ENCODE data around the gene APMAP.
"Not testable (repeated sequence)": the region's sequence is repeated elsewhere in the genome, so short reads cannot be mapped to it uniquely, and the experiment has no call there.

The APMAP gene

DNA sequence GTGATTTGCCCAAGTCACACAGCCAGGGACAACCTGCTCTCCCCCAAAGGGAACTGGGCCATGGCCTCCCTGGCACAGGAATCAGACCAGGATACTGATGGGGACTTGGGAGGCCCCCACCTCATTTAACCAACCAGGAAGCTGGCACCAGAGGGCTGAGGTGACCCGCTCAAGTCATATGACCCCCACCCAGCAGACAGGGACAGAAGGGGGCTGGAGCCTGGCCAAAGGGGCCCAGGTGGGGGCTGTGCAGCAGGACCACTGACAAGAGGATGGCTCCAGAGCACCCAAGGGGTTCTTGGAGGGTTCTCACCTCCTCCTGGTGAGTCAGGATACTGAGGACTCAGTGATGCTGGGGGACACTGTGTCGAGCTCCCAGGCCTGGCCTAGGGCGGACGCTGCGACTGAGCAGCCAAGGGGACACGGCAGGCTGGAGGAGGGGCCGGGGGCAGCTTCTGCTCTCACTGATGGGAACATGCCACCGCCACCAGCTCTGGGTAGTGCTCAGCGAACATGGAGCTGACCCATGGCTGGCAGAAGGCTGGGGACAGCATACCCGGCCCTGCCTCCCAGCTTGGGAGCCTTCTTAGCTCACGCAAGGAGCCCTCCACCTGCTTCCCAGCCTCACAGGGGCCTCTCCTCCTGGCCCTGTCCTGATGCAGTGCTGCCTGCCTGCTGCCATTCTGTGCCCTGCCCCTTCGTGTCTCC, 42.3 kb downstream of the APMAP start:
- DNase-seq, result no peak

DNA sequence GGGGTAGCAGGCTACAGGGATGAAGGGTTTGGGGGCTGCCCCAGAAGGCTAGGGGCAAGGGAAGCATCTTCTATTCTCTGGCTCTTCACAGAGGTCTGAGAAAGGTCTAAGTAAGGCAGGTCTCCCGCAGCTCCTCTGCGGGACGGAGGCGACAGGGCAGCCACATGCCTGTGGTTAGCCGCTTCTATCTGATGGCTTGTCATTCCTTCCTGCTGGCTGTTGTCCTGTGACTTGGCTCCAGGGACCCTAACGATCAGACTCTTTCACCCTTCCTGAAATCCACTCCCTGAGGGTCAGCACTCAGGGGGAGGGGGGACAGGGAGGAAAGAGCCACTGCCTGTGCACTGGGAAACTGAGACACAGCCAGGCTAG, 42.8 kb downstream of the APMAP start:
- DNase-seq, result peak; percentile 15 to 27

DNA sequence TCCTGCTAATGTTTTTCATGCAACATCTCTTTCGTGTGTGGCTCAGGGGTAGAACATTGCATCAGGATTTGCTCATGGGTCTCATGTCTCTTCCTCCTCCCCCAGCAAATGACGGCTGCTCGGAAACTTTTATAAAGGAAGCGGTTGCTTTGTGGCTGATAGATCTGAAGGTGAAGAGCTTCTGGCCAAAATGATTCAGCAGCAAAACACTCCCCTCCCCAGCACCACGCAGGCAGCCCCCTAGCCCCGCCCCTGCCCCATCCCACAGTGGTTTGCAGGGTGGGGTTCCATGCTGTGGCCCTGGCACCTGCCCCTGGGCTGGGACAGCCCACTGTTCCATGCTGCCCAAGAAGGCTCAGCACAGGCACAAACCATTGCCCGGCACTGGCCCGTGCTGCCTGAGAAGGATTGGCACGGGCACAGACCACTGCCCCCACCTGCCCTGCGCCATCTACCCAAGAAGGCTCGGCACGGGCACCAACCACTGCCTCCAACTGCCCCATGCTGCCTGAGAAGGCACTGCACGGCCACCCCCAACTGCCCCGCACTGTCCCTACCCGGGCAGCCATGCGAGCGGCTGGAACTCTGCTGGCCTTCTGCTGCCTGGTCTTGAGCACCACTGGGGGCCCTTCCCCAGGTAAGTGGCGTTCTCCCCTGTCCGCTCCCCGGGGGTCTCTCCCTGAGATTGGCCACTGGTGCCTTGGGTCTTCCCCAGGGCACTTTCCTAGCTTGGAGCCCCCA, 43.4 kb downstream of the APMAP start, which contains the start of gene CST7:
Gene CST7 (plus strand): TSS at position 331 of the 741 bp plus-strand sequence. CDS start 237 bp downstream, at position 568.
- peak; percentile 89 to 94 for DNase-seq

DNA sequence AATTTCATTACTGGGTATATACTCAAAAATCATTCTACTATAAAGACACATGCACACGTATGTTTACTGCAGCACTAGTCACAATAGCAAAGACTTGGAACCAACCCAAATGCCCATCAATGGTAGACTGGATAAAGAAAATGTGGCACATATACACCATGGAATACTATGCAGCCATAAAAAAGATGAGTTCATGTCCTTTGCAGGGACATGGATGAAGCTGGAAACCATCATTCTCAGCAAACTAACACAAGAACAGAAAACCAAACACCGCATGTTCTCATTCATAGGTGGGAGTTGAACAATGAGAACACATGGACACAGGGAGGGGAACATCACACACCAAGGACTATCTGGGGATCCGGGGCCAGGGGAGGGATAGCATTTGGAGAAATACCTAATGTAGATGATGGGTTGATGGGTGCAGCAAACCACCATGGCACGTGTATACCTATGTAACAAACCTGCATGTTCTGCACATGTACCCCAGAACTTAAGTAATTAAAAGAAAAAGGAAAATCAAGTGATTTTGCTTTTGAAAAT, 44.1 kb downstream of the APMAP start:
- not testable (repeated sequence) for DNase-seq

DNA sequence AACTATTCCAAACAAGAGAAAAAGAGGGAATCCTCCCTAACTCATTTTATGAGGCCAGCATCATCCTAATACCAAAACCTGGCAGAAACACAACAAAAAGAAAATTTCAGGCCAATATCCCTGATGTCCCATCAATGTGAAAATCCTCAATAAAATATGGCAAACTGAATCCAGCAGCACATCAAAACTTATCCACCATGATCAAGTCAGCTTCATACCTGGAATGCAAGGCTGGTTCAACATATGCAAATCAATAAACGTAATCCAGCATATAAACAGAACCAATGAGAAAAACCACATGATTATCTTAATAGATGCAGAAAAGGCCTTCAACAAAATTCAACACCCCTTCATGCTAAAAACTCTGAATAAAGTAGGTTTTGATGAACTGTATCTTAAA, 46.2 kb downstream of the APMAP start:
- not testable (repeated sequence) for DNase-seq

DNA sequence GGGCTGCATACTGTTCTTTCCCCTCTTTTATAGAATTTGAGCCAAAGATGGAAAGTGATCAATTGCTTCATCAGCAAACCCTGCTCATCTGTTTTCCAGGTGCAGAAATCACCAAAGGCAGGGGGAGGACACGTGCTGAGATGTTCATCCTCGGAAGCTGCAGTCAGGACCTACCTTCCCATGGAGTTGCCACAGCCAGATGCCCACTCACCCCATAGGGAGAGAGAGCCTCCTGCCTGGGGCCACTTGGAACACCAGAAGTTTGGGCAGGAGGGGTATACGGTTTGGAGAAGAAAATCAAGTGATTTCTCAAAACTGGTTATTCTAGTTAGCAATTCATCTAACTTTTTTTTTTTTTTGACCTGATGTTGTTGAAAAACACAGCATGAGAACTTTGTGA, 48.8 kb downstream of the APMAP start:
- DNase-seq, result no peak

DNA sequence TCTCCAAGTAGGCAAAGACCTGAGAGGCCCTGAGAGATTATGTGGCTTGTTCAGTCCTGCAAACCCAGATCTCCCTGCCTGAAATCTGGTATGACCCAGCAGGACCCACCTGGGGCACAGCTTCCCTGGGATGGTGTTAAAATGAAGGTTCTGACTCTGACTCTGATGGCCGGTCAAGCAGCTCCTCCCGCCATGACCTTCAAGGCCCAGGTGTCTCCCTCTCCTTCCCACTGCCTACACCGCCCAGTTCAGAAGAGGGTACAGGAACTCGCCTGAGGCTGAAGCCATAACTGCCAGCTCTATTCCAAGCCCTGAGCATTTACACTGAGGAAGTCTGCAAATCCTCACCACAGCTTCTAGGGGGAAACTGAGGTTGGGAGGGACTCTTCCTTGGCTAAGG, 49.4 kb downstream of the APMAP start:
- DNase-seq, result no peak

DNA sequence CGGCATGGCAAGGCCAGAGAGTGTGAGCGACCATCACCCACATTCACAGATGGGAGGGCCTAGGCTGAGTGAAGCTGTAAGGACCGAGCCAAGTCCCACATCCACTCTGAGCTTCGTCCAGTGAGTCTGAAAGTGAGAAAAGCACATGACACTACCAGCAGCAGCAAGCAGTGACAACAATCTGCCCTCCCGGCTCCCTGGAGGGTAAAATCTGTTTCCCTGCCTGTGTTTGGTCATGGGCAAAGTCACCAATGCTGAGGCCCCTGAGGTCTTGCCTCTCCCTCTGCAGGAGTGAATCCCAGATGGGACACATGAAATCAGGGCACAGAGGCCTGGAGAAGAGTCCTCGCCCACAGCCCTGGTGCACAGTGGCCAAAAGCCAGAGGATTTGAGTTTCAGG, 49.9 kb downstream of the APMAP start:
- DNase-seq, result no peak

DNA sequence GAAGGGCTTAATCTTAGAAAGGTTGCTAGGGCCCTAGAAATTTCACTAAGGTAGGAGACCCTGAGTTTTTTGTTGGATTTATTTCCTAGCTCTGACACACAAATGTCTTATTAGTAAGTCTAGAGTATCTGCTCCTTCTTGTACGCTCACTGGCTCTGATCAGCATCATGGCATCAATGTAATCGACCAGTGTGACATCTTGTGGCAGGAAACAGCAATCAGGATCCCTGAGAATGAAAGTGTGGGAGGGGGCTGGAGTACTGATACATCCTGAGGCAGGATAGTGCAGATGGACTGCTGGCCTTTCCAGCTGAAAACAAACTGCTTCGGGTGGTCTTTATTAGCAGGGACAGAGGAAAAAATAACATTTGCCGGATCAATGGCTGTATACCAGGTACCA, 53.5 kb downstream of the APMAP start:
- DNase-seq, result no peak

DNA sequence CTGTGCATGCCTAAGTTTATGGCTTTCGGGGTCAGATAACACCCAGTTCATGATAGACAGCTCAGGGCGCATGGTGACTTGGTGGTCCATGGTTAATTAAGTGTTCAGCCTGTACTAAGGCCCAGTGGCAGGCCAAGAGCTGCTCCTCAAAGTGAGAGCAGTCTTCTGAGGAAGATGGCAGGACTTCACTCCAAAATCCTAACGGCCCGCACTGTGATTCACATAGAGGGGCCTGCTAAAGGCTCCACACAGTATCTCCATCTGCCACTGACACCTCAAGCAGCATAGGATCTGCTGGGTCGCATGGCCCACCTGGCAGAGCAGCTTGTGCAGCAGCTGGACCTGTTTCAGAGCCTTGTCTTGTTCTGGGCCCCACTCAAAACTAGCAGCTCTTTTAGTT, 54.1 kb downstream of the APMAP start:
- DNase-seq, result no peak

DNA sequence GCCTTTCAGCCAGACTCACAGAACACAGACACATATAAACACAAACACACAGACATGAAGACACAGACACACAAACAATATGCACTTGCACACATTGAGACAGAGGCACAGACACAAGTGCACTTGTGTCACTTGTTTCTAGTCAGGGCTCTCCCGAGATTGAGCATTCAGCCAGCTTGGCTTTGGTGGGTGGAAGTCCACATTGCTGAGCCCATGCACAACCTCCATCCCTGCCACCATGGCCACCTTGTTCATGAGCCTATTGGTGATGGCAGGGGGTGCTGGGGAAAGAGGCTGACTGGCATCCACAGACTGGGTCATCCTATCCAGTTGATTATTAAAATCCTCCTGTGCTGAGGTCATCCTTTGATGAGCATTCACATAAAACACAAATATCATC, 55.0 kb downstream of the APMAP start:
- DNase-seq, result no peak

DNA sequence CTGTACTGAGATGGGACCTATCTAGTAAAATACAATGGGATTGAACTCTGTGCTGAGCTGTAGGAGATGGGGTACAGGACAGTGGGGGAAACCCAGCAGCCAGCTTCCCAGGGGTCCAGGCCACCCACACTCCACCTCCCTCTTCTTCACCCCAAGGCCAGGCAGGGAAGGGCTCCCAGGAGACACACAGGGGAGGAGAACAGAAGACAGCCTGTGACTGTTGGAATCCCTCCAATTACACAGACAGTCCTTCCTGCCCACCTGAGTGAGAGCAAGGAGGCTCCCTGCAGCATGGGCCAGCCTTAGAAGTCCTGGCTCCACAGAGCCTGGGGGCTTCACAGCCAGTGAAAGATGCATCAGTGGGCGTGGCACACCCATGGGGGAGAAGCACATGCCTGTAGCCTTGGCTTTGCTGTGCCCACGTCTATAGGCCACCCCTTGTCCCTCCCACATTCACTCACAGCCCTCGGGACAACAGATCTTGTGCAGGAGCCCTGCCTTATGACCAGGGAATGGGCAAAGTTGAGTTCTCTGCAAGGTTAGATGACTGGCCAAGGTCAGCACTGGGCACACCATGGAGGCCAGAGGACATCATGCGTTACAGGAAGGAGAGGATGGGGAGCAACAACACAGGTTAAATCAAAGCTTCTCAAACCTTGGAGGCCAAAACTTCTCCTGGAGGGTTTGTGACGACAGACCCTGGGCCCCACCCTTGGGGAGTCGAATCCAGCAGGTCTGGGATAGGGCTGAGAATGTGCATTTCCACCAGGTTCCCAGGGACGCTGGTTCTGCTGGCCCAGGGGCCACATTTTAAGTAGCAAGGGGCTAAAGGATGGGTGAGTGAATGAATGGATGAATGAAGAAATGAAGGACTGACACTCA, 55.8 kb downstream of the APMAP start:
- no peak for DNase-seq

DNA sequence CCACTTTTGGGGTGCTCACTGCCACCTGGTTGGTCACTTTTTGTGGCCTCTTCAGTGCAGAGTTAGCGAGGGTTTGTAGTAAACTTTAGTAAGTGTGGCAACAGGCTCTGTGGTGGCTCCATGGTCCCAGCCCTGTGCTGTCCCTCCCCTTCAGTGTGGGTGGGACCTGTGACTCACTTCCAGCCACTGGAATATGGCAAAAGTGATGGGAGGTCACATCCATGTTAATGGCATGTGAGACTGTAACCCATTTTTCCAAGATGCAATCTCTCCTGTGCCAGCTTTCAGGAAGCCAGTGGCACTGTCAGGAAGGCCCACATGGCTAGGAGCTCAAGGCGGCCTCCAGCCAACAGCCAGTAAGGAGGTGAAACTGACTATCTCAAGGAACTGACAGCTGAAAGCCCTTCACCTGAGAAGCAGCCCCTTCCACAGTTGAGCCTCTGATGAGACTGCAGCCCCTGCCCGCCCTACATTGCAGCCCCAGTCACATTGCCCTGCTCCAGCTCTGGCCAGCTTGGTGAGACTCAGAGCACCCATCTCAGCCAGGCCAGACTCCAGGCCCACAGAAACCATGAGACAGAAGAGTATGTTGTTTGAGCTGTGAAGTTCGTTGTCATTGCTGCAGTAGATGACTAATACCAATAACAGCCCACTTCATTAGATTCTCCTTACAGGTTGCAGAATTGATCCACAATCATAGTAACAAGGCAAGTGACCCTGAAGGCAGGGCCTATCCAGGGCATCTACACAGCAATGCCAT, 56.6 kb downstream of the APMAP start:
- DNase-seq, result no peak

DNA sequence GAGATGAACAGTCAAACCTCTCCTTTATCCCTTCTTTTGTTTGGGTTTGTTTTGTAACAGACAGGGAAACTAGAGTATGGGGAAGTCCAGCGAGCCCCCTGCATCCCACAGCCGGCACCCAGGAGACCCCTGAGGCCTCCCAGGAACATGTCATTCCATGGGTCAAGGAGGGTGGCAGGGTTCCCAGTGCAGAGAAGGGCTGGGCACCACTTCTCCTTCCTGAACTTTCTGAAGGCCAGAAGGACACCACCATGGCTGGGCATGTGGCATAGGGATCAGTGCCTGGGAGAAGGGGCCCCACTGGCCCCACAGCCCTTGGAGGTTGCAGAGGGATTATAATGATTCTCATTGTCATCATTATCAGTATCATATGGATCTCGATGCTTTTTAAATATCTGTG, 57.4 kb downstream of the APMAP start:
- no peak for DNase-seq

DNA sequence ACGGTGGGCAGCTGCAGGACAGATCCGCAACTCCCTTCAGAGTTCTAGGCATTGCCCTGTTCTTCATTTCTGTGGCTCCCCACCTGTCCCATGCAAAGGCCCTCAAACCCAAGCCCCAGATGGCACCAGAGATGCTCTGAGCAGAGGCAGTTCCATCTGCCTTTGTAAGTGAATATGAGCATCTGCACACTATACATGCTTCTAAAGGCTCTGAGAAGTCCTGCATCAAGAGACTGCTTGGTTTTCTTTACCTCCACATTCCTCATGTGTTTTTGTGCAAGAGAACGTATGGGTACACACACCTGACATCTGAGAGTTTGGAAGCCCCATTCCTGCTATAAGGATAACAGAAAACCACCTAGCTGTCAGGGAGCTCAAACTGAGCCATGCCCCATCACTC, 57.8 kb downstream of the APMAP start:
- no peak for DNase-seq

DNA sequence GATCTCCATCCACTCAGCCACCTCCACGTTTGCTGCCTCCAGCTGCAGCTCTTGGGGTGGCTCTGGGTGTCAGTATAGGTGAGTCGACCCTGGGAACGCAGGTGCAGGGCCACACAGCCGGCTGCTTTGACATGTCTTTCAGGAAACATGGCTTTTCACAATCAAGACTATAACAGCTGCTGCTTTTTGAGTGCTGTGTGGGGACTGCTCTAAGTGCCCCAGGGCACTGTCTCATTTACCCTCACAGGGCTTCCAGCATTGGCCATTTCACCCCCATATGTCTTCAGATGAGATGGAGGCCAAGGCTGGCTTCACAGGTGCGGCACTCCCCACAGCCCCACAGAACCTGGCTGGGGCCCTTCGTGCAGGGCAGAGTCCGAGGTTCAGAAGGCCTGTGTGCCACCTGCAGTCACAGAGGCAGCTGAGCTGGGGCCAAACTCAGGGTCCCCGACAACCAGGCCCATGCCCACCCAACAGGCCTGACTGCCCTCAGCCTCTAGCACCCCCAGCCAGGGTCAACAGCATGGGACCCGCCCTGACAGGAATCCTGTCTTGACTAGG, 58.4 kb downstream of the APMAP start:
- no peak for DNase-seq

DNA sequence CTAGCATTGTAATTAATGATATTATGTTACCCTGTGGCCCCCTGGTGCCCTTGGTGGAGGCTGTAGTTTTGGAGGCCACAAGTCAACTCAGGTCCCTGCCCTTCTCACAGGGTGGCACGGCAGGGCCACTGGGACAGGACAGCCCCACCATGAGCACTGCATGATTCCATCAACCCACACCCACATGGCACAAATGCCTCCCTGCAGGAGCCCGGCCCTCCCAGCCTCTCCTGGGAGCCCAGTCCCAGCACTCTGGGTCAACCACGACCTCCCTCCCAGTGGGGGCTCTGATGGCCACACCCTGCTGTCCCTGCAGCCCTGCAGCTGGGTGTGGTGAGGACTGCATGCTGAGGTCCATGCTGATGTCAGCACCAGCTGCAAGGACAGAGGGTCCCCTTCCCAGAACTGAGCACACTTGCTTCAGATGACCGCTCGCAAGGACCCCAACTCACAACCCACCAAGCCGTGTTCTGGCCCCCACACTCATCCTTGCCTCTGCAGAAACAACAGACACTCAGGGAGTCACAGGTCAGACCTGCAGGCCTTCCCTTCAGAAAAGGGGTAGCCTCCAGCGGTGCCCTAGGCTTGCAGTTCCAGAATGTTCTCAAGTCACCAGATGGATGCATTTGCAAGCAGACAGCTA, 59.2 kb downstream of the APMAP start:
- no peak for DNase-seq

DNA sequence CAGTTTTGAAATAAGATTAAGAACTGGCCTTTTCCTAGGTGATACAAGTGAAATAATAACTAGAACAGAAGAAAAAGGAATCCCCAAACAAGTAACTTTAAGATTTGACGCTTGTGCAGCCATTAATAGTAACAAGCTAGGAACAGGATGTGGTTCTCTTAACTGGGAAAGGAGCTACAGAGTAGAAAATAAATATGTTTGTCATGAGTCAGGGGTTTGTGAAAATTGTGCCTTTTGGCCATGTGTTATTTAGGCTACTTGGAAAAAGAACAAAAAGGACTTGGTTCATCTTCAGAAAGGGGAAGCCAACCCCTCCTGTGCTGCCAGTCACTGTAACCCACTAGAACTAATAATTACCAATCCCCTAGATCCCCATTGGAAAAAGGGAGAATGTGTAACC, 60.7 kb downstream of the APMAP start:
- not testable (repeated sequence) for DNase-seq

DNA sequence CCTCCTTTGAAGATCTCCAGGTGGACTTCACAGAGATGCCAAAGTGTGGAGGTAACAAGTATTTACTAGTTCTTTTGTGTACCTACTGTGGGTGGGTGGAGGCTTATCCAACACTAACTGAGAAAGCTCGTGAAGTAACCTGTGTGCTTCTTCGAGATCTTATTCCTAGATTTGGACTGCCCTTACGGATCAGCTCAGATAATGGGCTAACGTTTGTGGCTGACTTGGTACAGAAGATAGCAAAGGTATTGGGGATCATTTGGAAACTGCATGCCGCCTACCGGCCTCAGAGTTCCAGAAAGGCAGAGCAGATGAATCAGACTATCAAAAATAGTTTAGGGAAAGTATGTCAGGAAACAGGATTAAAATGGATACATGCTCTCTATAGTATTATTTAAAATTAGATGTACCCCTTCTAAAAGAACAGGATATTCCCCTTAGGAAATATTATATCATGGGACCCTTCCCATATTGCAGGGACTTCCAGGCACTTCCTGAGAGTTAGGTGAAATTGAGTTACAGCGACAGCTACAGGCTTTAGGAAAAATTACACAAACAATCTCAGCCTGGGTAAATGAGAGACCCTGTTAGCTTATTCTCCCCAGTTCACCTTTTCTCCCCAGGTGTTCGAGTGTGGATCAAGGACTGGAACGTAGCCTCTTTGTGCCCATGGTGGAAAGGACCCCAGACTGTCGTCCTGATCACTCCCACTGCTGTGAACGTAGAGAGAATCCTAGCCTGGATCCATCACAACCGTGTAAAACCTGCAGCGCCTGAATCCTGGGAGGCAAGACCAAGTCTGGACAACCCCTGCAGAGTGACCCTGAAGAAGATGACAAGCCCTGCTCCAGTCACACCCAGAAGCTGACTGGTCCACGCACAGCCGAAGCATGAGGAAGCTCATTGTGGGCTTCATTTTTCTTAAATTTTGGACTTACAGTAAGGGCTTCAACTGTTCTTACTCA, 61.5 kb downstream of the APMAP start:
- DNase-seq, result peak in 1 of 2 experiments; percentile 9
